ENCODE data around the gene ZCCHC2.

- TF ChIP-seq CTCF (IDR thresholded peaks at IDR 0.05) (no peak), POLR2A (IDR thresholded peaks at IDR 0.05) (no peak)
These were observed 49.6 kb downstream of the ZCCHC2 start for GRCh38 chr18:62572456-62572855.

All from Peyer's patch (tissue), 4 donors.